ENCODE results near the gene APOL1.
"Not testable (repeated sequence)": the region's sequence is repeated elsewhere in the genome, so short reads cannot be mapped to it uniquely, and the experiment has no call there.

APOL1 gene

GRCh38 chr22:36258701-36259614 lies 6.0 kb downstream of the APOL1 start:
- Histone ChIP-seq H3K79me2 (ENCODE audit: control insufficient read depth, low read length) (no peaks in the 10 kb centered on the region), H3K4me3 (ENCODE audit: low read length) (peak overlapping the region; percentile 40), H3K27me3 (ENCODE audit: control insufficient read depth, low read length) (no peaks in the 10 kb centered on the region), H3K27ac (ENCODE audit: low read depth, low read length) (no peak overlapping the region), H3F3A (ENCODE audit: control insufficient read depth, insufficient read depth) (0 out of 2 replicates have a peak, but pooled peaks cover 3% of the 10 kb centered on the region), H3K4me1 (ENCODE audit: control insufficient read depth, low read length) (peaks cover 17% of the 10 kb centered on the region), H3K9me3 (ENCODE audit: control insufficient read depth, insufficient read depth, low read length) (no peaks in the 10 kb centered on the region), H3K4me2 (ENCODE audit: low read length) (peak overlapping the region; percentile 58), H4K20me1 (ENCODE audit: control insufficient read depth, insufficient read depth, low read depth, low read length) (no peaks in the 10 kb centered on the region), H3K9me2 (replicated peaks; ENCODE audit: control insufficient read depth, low read length) (no peaks in the 10 kb centered on the region), H3K36me3 (ENCODE audit: control insufficient read depth, low read length) (no peaks in the 10 kb centered on the region)
- no peak for TF ChIP-seq CTCF (IDR thresholded peaks at IDR 0.05; ENCODE audit: low read depth, low read length, poor library complexity, severe bottlenecking)
- TF ChIP-seq EZH2phosphoT487 (IDR thresholded peaks at IDR 0.05; ENCODE audit: borderline replicate concordance, low read length): no peak

DNA sequence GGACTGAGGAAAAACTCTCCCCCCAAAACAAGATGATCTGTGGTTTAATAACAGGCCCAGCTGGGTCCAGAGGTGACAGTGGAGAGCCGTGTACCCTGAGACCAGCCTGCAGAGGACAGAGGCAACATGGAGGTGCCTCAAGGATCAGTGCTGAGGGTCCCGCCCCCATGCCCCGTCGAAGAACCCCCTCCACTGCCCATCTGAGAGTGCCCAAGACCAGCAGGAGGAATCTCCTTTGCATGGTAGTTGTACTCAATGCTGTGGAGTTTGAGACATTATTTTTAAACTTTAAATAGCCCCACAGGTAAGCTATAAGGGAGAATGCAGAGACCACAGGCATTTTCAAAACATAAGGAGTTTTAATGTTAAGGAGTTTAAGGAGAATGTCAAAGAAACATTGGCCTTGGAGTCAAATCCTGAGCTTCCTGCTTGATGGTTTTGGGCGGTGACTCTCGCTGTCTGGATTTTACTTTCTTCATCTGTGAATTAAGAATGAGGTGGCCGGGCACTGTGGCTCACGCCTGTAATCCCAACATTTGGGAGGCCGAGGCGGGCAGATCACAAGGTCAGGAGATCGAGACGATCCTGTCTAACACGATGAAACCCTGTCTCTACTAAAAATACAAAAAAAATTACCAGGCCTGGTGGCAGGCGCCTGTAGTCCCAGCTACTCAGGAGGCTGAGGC lies 6.8 kb downstream of the APOL1 start:
- H3K79me2 ChIP-seq (ENCODE audit: control insufficient read depth, low read length): no peaks in the 10 kb centered on the region
- H3K9me3 ChIP-seq (ENCODE audit: control insufficient read depth, insufficient read depth, low read length): no peaks in the 10 kb centered on the region
- no peaks in the 10 kb centered on the region for H4K20me1 ChIP-seq (ENCODE audit: control insufficient read depth, insufficient read depth, low read depth, low read length)
- no peaks in the 10 kb centered on the region for H3K27me3 ChIP-seq (ENCODE audit: control insufficient read depth, low read length)
- H3K36me3 ChIP-seq (ENCODE audit: control insufficient read depth, low read length): no peaks in the 10 kb centered on the region
- peak overlapping the region; percentile 40 for H3K4me3 ChIP-seq (ENCODE audit: low read length)
- H3K4me1 ChIP-seq (ENCODE audit: control insufficient read depth, low read length): peaks cover 17% of the 10 kb centered on the region
- no peak for TF ChIP-seq EZH2phosphoT487 (IDR thresholded peaks at IDR 0.05; ENCODE audit: borderline replicate concordance, low read length)
- TF ChIP-seq CTCF (IDR thresholded peaks at IDR 0.05; ENCODE audit: low read depth, low read length, poor library complexity, severe bottlenecking): no peak
- H3F3A ChIP-seq (ENCODE audit: control insufficient read depth, insufficient read depth): 0 out of 2 replicates have a peak, but pooled peaks cover 3% of the 10 kb centered on the region
- H3K27ac ChIP-seq (ENCODE audit: low read depth, low read length): no peak overlapping the region
- no peaks in the 10 kb centered on the region for H3K9me2 ChIP-seq (replicated peaks; ENCODE audit: control insufficient read depth, low read length)
- H3K4me2 ChIP-seq (ENCODE audit: low read length): peak overlapping the region; percentile 58

DNA sequence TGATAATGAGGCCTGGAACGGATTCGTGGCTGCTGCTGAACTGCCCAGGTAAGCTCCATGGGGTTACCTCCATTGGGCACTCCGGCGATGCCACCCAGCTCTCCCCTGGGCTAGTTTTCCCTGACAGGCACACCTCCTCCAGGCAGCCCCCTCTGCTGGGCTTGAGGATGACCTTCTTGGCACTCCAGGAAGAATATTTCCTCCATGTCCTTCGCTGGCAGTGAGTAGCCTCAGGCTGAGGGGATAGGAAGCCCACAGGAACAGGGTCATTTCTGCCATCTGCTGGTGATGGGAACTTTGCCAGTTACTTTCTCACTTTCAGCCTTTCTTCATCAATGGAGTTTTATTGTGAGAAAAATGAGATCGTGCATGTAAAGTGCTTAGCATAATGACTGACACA lies 8.7 kb downstream of the APOL1 start:
- not testable (repeated sequence) for H3K27ac ChIP-seq (ENCODE audit: low read depth, low read length); H4K20me1 ChIP-seq (ENCODE audit: control insufficient read depth, insufficient read depth, low read depth, low read length); H3K4me3 ChIP-seq (ENCODE audit: low read length); H3K9me3 ChIP-seq (ENCODE audit: control insufficient read depth, insufficient read depth, low read length); H3K79me2 ChIP-seq (ENCODE audit: control insufficient read depth, low read length); H3K4me2 ChIP-seq (ENCODE audit: low read length); H3K27me3 ChIP-seq (ENCODE audit: control insufficient read depth, low read length); H3K36me3 ChIP-seq (ENCODE audit: control insufficient read depth, low read length); H3F3A ChIP-seq (ENCODE audit: control insufficient read depth, insufficient read depth); H3K9me2 ChIP-seq (replicated peaks; ENCODE audit: control insufficient read depth, low read length)
- peak; percentile 19 for TF ChIP-seq CTCF (IDR thresholded peaks at IDR 0.05; ENCODE audit: low read depth, low read length, poor library complexity, severe bottlenecking)
- peaks cover 17% of the 10 kb centered on the region for H3K4me1 ChIP-seq (ENCODE audit: control insufficient read depth, low read length)

DNA sequence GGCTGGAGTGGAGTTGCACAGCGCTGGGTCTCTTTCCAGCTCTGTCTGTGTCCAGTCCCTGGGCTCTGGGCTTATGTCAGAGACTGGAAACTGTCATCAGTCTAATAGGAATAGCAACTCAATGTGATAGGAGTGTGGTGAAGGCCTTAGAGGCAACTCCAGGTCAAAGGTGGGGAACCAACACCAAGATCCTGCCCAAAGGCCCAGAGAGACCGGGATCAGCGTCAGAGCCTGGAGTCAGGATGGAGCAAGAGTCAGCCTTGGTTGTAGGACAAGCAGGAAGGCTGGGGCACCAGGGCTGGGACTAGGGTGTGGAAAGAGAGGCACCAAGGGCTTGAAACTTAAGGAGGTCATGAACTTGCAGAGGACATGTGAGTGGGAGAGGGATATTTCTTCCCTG lies 9.4 kb downstream of the APOL1 start:
- not testable (repeated sequence) for H3K79me2 ChIP-seq (ENCODE audit: control insufficient read depth, low read length); H3F3A ChIP-seq (ENCODE audit: control insufficient read depth, insufficient read depth); H3K27ac ChIP-seq (ENCODE audit: low read depth, low read length); H3K9me2 ChIP-seq (replicated peaks; ENCODE audit: control insufficient read depth, low read length); H3K4me2 ChIP-seq (ENCODE audit: low read length); H3K9me3 ChIP-seq (ENCODE audit: control insufficient read depth, insufficient read depth, low read length); H3K27me3 ChIP-seq (ENCODE audit: control insufficient read depth, low read length); H3K4me3 ChIP-seq (ENCODE audit: low read length); H4K20me1 ChIP-seq (ENCODE audit: control insufficient read depth, insufficient read depth, low read depth, low read length); H3K36me3 ChIP-seq (ENCODE audit: control insufficient read depth, low read length)
- peaks cover 17% of the 10 kb centered on the region for H3K4me1 ChIP-seq (ENCODE audit: control insufficient read depth, low read length)

GRCh38 chr22:36263216-36263673 lies 10.3 kb downstream of the APOL1 start:
- not testable (repeated sequence) for H3F3A ChIP-seq (ENCODE audit: control insufficient read depth, insufficient read depth); H4K20me1 ChIP-seq (ENCODE audit: control insufficient read depth, insufficient read depth, low read depth, low read length); H3K4me2 ChIP-seq (ENCODE audit: low read length); H3K4me3 ChIP-seq (ENCODE audit: low read length); H3K79me2 ChIP-seq (ENCODE audit: control insufficient read depth, low read length); H3K27me3 ChIP-seq (ENCODE audit: control insufficient read depth, low read length); H3K9me2 ChIP-seq (replicated peaks; ENCODE audit: control insufficient read depth, low read length); H3K9me3 ChIP-seq (ENCODE audit: control insufficient read depth, insufficient read depth, low read length); H3K27ac ChIP-seq (ENCODE audit: low read depth, low read length); H3K36me3 ChIP-seq (ENCODE audit: control insufficient read depth, low read length)
- peaks cover 16% of the 10 kb centered on the region for H3K4me1 ChIP-seq (ENCODE audit: control insufficient read depth, low read length)
